ENCODE results near the gene GNG7.

The GNG7 gene

DNA sequence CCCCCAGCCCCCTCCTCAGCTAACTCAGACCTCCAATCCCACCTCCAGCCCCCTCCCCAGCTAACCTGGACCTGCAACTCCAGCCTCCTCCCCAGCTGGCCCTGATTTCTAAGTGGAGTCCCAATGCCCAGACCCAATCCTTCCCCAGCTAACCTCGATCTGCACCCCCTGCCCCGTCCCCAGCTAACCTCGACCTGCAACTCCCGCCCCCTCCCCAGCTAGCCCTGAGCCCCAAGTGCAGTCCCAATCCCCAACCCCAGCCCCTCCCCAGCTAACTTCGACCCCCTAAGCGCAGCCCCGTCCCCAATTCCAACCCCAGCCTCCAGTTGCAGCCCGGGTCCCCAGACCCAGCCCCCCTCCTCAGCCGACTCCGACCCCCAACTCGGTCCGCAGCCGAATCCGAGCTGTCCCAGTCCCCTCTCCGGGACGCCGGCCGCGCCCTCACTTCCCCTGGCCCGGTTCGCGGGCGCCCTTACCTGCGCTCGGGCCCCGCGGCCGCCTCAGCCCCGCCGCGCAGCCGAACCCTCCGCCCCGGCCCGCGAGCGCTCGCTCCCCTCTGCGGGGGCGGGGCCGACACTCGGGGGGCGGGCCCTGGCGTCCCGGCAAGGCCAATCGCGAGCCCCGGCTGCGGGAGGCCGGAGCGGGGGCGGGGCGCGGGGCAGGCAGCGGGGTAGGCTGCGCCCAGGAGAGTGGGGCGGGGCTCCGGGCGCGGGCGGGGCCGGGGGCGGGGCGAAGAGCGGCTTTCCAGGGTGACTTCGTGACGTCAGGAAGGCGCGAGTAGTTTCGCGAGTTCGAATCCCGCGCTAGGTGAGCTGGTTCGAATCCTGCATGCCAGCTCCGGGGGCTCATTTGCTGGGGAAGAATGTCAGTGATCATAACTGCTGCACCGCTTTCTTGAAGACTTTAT, at the start of gene GNG7:
GNG7 (minus strand) TSS at position 525 of the 907 bp plus-strand sequence. CDS start 182,006 bp downstream, outside the sequence.
- DNase-seq (ENCODE audit: low read depth): peak; percentile 82

DNA sequence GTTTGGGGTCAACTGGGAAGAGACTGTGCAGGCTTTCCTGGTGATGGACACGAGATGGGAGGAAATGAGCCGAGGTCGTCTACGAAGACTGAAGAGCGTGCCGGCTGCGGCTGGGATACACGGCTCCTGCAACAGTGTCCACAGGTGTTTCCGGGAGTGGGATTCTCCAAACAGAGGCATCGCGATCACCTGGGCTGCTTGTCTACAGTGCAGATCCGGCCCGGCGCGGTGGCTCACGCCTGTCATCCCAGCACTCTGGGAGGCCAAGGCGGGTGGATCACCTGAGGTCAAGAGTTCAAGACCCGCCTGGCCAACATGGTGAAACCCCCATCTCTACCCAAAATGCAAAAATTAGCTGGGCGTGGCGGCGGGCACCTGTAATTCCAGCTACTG, 48.9 kb upstream of the GNG7 start:
- no peak for DNase-seq (ENCODE audit: low read depth)

- no peak for DNase-seq (ENCODE audit: low read depth)
Observed at GRCh38 chr19:2750808-2751437, 48.4 kb upstream of the GNG7 start.

DNA sequence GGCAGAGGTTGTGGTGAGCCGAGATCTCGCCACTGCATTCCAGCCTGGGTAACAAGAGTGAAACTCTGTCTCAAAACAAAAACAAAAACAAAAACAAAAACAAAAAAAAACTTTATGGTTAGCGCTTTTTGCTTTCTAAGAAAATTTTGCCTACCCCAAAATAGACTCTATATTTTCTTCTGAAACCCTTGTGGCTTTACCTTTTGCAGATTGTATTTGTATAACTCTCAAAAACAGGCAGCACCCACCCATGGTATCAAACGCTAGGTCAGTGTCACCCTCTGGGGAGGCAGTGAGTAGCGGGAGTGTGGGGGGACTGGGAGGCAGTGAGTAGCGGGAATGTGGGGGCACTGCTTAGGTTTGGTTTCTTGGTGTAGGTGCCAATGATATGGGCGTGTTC, 44.9 kb upstream of the GNG7 start:
- no peak for DNase-seq (ENCODE audit: low read depth)

DNA sequence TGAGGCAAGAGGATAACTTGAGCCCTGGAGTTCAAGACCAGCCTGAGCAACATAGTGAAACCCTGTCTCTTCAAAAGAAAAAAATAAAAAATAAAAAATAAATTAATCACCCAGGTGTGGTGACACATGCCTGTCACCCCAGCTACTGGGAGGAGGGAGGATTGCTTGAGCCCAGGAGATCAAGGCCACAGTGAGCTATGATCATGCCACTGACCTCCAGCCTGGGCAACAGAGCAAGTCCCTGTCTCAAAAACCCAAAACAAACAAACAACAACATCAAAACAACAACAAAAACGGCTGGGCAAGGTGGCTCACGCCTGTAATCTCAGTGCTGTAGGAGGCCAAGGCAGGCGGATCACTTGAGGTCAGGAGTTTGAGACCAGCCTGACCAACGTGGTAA, 41.6 kb upstream of the GNG7 start:
- no peak for DNase-seq (ENCODE audit: low read depth)

DNA sequence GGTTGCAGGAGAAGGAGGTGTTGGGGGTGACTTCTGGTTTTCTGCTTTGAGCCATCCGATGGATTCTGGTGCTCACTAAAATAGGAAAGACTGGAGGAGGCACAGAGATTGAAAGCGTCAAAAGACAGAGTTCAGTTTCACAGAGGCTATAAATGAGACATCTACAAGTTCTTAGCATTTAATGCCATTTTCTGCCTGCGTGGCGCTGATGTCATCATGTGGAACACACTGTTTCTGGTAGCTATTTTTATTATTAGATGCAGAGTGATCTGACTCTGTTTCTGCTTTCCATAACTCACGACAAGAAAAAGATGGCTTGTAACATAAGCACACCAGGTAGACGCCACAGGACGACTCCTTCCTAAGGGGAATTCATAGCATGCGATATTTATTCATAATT, 40.6 kb upstream of the GNG7 start:
- DNase-seq (ENCODE audit: low read depth): no peak

GRCh38 chr19:2740314-2740656, 37.8 kb upstream of the GNG7 start:
- no peak for DNase-seq (ENCODE audit: low read depth)

- DNase-seq (ENCODE audit: low read depth): peak; percentile 98
Observed at GRCh38 chr19:2739602-2740313, 37.3 kb upstream of the GNG7 start, which contains the start of gene SLC39A3. Gene SLC39A3 (minus strand): TSS chr19:2740017. CDS start chr19:2737257, 2,760 bp downstream.

DNA sequence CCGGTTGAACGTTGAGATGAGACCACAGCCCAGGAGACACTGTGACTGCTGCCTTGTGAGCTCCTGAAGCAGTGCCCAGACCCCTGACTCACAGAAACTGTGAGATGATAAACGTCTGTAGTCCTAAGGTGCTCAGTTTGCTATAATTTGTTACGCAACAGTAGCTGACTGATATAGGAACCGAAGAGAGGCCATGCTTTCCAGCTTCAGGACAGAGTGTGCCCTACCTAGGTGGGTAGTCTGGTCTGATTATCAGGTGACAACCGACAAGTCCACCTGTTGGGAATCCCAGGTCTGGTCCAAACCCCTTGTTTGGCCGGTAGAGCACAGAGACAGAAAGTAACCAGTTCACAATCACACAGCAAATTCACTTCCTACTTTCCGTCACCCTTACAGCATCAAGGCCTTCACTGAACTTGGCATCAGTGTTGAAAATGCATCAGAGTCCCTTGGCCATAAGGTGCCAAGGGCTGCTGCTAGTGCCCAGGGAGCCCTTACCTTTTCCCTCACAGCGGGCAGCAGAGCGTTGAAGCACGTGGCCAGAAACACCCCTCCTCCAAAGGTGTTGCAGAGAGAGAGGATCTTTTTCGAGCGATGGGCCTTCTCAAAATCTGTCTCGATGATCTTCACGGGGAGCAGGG, 34.2 kb upstream of the GNG7 start:
- no peak for DNase-seq (ENCODE audit: low read depth)

DNA sequence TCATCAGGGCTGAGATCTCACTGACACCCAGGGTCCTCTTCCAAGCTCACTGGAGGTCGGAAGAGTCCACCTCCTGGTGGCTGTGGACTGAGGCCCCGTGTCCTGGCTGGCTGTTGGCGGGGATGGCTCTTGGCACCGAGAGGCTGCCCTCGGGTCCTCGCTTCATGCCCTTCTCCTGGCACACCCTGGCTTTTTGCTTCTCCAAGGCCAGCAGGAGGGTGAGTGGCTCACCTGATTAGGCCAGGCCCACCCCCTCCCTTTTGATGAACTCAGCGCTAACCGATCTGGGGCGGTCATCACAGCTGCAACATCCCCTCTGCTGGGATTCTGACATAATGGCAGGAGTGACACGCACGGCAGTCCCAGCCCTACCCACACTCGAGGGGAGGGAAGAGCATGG, 32.9 kb upstream of the GNG7 start:
- no peak for DNase-seq (ENCODE audit: low read depth)

GRCh38 chr19:2734589-2735288, 32.2 kb upstream of the GNG7 start:
- no peak for DNase-seq (ENCODE audit: low read depth)

- no peak for DNase-seq (ENCODE audit: low read depth)
Observed at GRCh38 chr19:2733930-2734588, 31.6 kb upstream of the GNG7 start.

DNA sequence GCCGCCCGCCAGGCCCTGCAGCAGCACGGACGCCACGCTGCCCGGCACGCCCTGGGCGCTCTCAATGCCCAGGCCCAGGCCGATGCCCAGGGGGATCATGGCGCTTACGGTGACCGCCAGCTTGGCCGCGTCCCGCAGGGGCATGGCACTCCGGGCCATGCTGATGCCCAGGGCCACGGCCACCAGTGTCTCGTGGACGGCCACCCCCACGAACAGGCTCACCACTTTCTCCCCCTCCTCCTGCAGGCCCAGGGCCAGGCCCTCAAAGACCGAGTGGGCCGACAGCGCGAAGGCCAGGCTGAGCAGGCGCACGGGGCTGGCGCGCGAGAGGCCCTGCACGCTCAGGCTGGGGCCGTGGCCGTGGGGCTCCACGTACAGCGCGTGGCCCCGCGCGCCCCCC, 30.4 kb upstream of the GNG7 start:
- no peak for DNase-seq (ENCODE audit: low read depth)

- no peak for DNase-seq (ENCODE audit: low read depth)
Observed at GRCh38 chr19:2732157-2732725, 29.7 kb upstream of the GNG7 start.

DNA sequence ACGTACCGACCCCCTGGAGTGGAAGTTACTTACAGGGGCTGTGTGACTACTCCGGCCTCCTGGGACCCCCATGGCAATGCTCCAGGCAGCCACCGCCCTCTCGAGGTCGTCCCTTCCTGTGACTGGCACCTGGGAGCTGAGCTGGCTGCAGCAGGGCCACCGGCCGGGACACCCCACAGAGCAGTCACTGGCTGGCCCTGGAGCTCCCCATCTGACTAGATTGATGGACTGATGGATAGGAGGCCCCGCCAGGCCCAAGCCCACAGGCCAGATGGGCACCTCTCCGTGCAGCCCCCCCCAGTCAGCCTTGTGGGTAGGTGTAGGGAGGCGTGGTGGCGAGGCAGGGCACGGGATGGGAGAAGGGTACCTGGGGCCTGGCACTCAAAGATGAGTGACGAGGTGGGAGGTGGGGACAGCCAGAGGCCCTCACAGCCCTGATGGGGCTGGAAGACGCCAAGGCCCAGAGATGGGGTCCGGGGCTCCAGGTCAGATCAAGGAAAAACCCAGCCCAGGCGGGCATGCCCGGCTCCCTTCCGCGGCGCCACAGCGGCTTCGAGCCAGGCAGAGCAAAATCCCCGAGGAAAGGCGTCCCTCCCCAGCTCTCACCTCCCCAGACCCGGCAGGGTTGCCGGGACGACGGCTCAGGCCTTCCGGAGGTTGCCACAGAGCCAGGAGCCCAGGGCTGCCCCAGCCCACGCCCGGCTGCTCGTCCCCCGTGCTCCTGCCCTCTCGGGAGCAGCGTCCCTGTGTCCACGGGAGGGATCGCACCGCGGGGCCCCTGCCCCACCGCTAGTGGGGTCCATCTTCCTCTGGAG, 28.9 kb upstream of the GNG7 start:
- DNase-seq (ENCODE audit: low read depth): no peak

- no peak for DNase-seq (ENCODE audit: low read depth)
Observed at GRCh38 chr19:2729943-2730818, 27.7 kb upstream of the GNG7 start.

GRCh38 chr19:2728783-2729387, 26.4 kb upstream of the GNG7 start:
- DNase-seq (ENCODE audit: low read depth): no peak

DNA sequence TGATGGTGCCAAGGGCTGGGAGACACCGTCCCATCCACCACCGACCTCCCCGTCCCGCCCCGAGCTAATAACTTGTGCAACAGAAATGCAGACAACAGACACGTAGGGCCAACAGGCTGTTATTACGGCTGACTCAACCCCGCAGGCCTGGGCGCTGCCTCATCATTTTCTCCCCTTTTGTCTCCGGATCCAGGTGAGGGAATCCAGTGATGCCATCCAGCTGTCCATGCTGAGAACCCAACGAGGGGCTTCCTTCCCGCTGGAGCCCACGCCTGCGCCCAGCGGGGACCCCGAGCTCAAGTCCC, 25.1 kb upstream of the GNG7 start:
- no peak for DNase-seq (ENCODE audit: low read depth)
